Effector memory CD8-positive, alpha-beta T cell (primary cell): Measurements from ENCODE around the gene KCNAB1.

Experiments used
- ATAC-seq: fragments of 150-1000 bp; cut with Tn5 transposase; replicated peaks from 2 replicates; pipeline ENCODE4 v1.10.0; 2021; ENCODE audit warnings: mild to moderate bottlenecking, moderate library complexity
- DNase-seq, 3 experiments: peaks; one replicate each; pipeline ENCODE4 v3.0.0; 2021
- H3K27ac Mint-ChIP-seq, 2 donors: one replicate each; pipeline ENCODE4 v1.8.0; 2022; ENCODE audit warnings: mild to moderate bottlenecking in 2 of 2, mixed read lengths in 2 of 2, moderate library complexity in 2 of 2
- H3K27me3 Mint-ChIP-seq, 2 donors: one replicate each; pipeline ENCODE4 v1.8.0; 2022; ENCODE audit warnings: mixed read lengths in 2 of 2
- H3K36me3 Mint-ChIP-seq: one replicate; pipeline ENCODE4 v1.8.0; 2022; ENCODE audit warnings: mild to moderate bottlenecking, moderate library complexity, mixed read lengths; ENCODE audit not compliant: insufficient read depth
- H3K4me1 Mint-ChIP-seq, 2 donors: one replicate each; pipeline ENCODE4 v1.8.0; 2022; ENCODE audit warnings: low read depth in 2 of 2, mixed read lengths in 2 of 2
- H3K4me3 Mint-ChIP-seq, 2 donors: one replicate each; pipeline ENCODE4 v1.8.0; 2022; ENCODE audit warnings: mild to moderate bottlenecking in 2 of 2, mixed read lengths in 2 of 2, moderate library complexity in 2 of 2
- H3K9me3 Mint-ChIP-seq, 2 donors: one replicate each; pipeline ENCODE4 v1.8.0; 2022; ENCODE audit warnings: mixed read lengths in 2 of 2

The KCNAB1 gene

GRCh38 chr3:156291272-156292123 lies 171.1 kb downstream of the KCNAB1 start:
- DNase-seq (no peak), ATAC-seq (peak; percentile 79)
- Mint-ChIP-seq H3K27ac (no peak overlapping the region), H3K4me1 (peaks cover 3 to 6% of the 10 kb centered on the region in 2 donors), H3K36me3 (no peaks in the 10 kb centered on the region), H3K9me3 (no peaks in the 10 kb centered on the region), H3K27me3 (peaks cover 55 to 96% of the 10 kb centered on the region in 2 donors), H3K4me3 (peak overlapping the region in 1 of 2 donors; percentile 57)

- no peak for ATAC-seq
- no peak for DNase-seq
- Mint-ChIP-seq H3K9me3 (no peaks in the 10 kb centered on the region), H3K36me3 (no peaks in the 10 kb centered on the region), H3K4me1 (peaks cover 3 to 6% of the 10 kb centered on the region in 2 donors), H3K27me3 (peaks cover 50 to 93% of the 10 kb centered on the region in 2 donors), H3K4me3 (no peak overlapping the region), H3K27ac (no peak overlapping the region)
These were observed 173.2 kb downstream of the KCNAB1 start for GRCh38 chr3:156293566-156293965.

- ATAC-seq (no peak), DNase-seq (no peak)
- Mint-ChIP-seq H3K27ac (no peak overlapping the region), H3K27me3 (peaks cover 40 to 78% of the 10 kb centered on the region in 2 donors), H3K36me3 (no peaks in the 10 kb centered on the region), H3K4me1 (no peaks in the 10 kb centered on the region), H3K9me3 (no peaks in the 10 kb centered on the region), H3K4me3 (no peak overlapping the region)
These were observed 177.2 kb downstream of the KCNAB1 start for GRCh38 chr3:156297582-156297981.

- no peak for DNase-seq
- no peak overlapping the region for H3K27ac Mint-ChIP-seq
- H3K4me1 Mint-ChIP-seq: no peaks in the 10 kb centered on the region
- H3K4me3 Mint-ChIP-seq: no peak overlapping the region
- no peak for ATAC-seq
- H3K9me3 Mint-ChIP-seq: no peaks in the 10 kb centered on the region
- H3K36me3 Mint-ChIP-seq: no peaks in the 10 kb centered on the region
- H3K27me3 Mint-ChIP-seq: peaks cover 36 to 78% of the 10 kb centered on the region in 2 donors
These were observed 177.6 kb downstream of the KCNAB1 start for GRCh38 chr3:156298014-156298413.

GRCh38 chr3:156298938-156299337 lies 178.6 kb downstream of the KCNAB1 start:
- no peak for ATAC-seq
- Mint-ChIP-seq H3K4me3 (no peak overlapping the region), H3K27ac (no peak overlapping the region), H3K36me3 (no peaks in the 10 kb centered on the region), H3K27me3 (peaks cover 29 to 69% of the 10 kb centered on the region in 2 donors), H3K4me1 (no peaks in the 10 kb centered on the region), H3K9me3 (no peaks in the 10 kb centered on the region)
- no peak for DNase-seq

GRCh38 chr3:156299569-156299968 lies 179.2 kb downstream of the KCNAB1 start:
- Mint-ChIP-seq H3K27ac (no peak overlapping the region), H3K4me1 (no peaks in the 10 kb centered on the region), H3K27me3 (peaks cover 29 to 63% of the 10 kb centered on the region in 2 donors), H3K36me3 (no peaks in the 10 kb centered on the region), H3K9me3 (no peaks in the 10 kb centered on the region), H3K4me3 (no peak overlapping the region)
- DNase-seq: no peak
- ATAC-seq: no peak

GRCh38 chr3:156300371-156300770 lies 180.0 kb downstream of the KCNAB1 start:
- ATAC-seq (no peak), DNase-seq (no peak)
- H3K9me3 Mint-ChIP-seq: no peaks in the 10 kb centered on the region
- no peak overlapping the region for H3K27ac Mint-ChIP-seq
- H3K27me3 Mint-ChIP-seq: peaks cover 29 to 55% of the 10 kb centered on the region in 2 donors
- H3K4me3 Mint-ChIP-seq: no peak overlapping the region
- H3K36me3 Mint-ChIP-seq: no peaks in the 10 kb centered on the region
- no peaks in the 10 kb centered on the region for H3K4me1 Mint-ChIP-seq

GRCh38 chr3:156300929-156301840 lies 180.8 kb downstream of the KCNAB1 start:
- no peak overlapping the region for H3K27ac Mint-ChIP-seq

GRCh38 chr3:156303001-156303707 lies 182.8 kb downstream of the KCNAB1 start:
- Mint-ChIP-seq H3K36me3 (peaks cover 3% of the 10 kb centered on the region), H3K27ac (no peak overlapping the region), H3K27me3 (peaks cover 26 to 42% of the 10 kb centered on the region in 2 donors), H3K4me3 (no peak overlapping the region), H3K9me3 (no peaks in the 10 kb centered on the region), H3K4me1 (no peaks in the 10 kb centered on the region)
- no peak for ATAC-seq
- no peak for DNase-seq

More at GRCh38 chr3:156300929-156301840, 180.8 kb downstream of the KCNAB1 start:
- no peak overlapping the region for H3K4me3 Mint-ChIP-seq
- peaks cover 29 to 55% of the 10 kb centered on the region in 2 donors for H3K27me3 Mint-ChIP-seq
- no peaks in the 10 kb centered on the region for H3K36me3 Mint-ChIP-seq
- no peaks in the 10 kb centered on the region for H3K4me1 Mint-ChIP-seq
- DNase-seq (no peak), ATAC-seq (no peak)
- no peaks in the 10 kb centered on the region for H3K9me3 Mint-ChIP-seq

GRCh38 chr3:156304406-156304805 lies 184.0 kb downstream of the KCNAB1 start:
- H3K4me1 Mint-ChIP-seq: no peaks in the 10 kb centered on the region
- no peak for DNase-seq
- no peak overlapping the region for H3K4me3 Mint-ChIP-seq
- no peaks in the 10 kb centered on the region for H3K9me3 Mint-ChIP-seq
- no peak overlapping the region for H3K27ac Mint-ChIP-seq
- peaks cover 26 to 38% of the 10 kb centered on the region in 2 donors for H3K27me3 Mint-ChIP-seq
- H3K36me3 Mint-ChIP-seq: peaks cover 3% of the 10 kb centered on the region
- no peak for ATAC-seq

GRCh38 chr3:156305672-156306071 lies 185.3 kb downstream of the KCNAB1 start:
- H3K9me3 Mint-ChIP-seq: no peaks in the 10 kb centered on the region
- no peak overlapping the region for H3K4me3 Mint-ChIP-seq
- no peak overlapping the region for H3K27ac Mint-ChIP-seq
- peaks cover 3% of the 10 kb centered on the region for H3K36me3 Mint-ChIP-seq
- H3K4me1 Mint-ChIP-seq: no peaks in the 10 kb centered on the region
- DNase-seq: no peak
- ATAC-seq: no peak
- H3K27me3 Mint-ChIP-seq: peaks cover 17 to 35% of the 10 kb centered on the region in 2 donors

- H3K36me3 Mint-ChIP-seq: peaks cover 3% of the 10 kb centered on the region
- no peaks in the 10 kb centered on the region for H3K9me3 Mint-ChIP-seq
- no peak overlapping the region for H3K4me3 Mint-ChIP-seq
- no peaks in the 10 kb centered on the region for H3K4me1 Mint-ChIP-seq
- no peak overlapping the region for H3K27ac Mint-ChIP-seq
- peaks cover 19 to 38% of the 10 kb centered on the region in 2 donors for H3K27me3 Mint-ChIP-seq
- DNase-seq (no peak), ATAC-seq (no peak)
These were observed 187.3 kb downstream of the KCNAB1 start for GRCh38 chr3:156307704-156308103.

- Mint-ChIP-seq H3K9me3 (no peaks in the 10 kb centered on the region), H3K36me3 (peaks cover 3% of the 10 kb centered on the region), H3K4me3 (no peak overlapping the region), H3K27me3 (peaks cover 26 to 29% of the 10 kb centered on the region in 2 donors), H3K27ac (no peak overlapping the region), H3K4me1 (no peaks in the 10 kb centered on the region)
- no peak for ATAC-seq
- DNase-seq: no peak
These were observed 191.1 kb downstream of the KCNAB1 start for GRCh38 chr3:156311431-156311830.
